ENCODE results near the gene SEMA6D. TPM values are rescaled to one million over a fixed set of nuclear protein-coding genes. Genes with fewer than 3 reads are reported as not detected.

SEMA6D gene
- total and polyA plus RNA-seq, 12 donors = 1.4 to 20.1 (median 11.9) TPM

- no peak overlapping the region for H3K4me3 ChIP-seq
- intact Hi-C loops (cut with DNase I) = no loop called here
- H3K9me3 ChIP-seq = peaks cover 0 to 9% (median 0%) of the 10 kb centered on the region in 11 donors
- no peaks in the 10 kb centered on the region for H3K36me3 ChIP-seq
- ATAC-seq (no peak), DNase-seq (no peak)
- TF ChIP-seq, protein P1, sequence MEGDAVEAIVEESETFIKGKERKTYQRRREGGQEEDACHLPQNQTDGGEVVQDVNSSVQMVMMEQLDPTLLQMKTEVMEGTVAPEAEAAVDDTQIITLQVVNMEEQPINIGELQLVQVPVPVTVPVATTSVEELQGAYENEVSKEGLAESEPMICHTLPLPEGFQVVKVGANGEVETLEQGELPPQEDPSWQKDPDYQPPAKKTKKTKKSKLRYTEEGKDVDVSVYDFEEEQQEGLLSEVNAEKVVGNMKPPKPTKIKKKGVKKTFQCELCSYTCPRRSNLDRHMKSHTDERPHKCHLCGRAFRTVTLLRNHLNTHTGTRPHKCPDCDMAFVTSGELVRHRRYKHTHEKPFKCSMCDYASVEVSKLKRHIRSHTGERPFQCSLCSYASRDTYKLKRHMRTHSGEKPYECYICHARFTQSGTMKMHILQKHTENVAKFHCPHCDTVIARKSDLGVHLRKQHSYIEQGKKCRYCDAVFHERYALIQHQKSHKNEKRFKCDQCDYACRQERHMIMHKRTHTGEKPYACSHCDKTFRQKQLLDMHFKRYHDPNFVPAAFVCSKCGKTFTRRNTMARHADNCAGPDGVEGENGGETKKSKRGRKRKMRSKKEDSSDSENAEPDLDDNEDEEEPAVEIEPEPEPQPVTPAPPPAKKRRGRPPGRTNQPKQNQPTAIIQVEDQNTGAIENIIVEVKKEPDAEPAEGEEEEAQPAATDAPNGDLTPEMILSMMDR (IDR thresholded peaks at IDR 0.05) = no peak
- 87 to 90% methylated on average over 2 of the region's 2 CpGs for WGBS, 2 donors
- no peaks in the 10 kb centered on the region for H3K4me1 ChIP-seq
- no peak overlapping the region for H3K27ac ChIP-seq
- H3K27me3 ChIP-seq = no peaks in the 10 kb centered on the region
These were observed 21.0 kb upstream of the SEMA6D start for GRCh38 chr15:47696351-47696750.

DNA sequence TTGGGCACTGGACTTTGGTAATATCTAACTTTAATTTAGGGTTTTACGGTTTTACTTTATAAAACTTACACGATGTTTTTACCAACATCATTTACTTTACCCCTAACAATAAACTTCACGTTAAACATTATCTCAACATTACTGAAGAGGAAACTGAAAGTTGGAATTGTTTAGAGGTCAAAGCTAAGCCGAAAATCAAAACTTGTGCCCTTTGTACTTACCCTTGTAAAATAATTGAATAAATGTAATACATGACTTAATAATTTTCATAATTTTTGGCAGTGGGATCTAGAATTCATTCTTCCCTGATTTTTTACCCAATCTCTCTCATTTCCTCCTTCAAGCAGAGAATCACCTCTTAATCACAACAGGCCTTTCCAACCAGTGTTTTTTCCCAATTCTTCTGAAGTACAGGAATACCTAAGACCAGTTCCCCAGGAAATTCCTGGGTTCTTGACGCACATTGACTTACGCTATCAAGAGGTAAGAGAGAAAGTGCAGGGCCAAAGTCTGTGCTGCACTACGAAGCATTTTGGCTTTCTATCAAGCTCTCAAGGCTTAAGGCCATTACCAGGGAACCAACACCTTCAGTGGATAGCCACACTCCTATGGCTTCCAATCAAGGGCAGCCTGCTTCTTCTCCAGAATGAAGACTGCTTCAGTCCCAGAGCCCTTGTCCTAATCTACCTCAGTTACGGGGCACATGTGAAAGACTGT lies 11.9 kb upstream of the SEMA6D start:
- intact Hi-C loops (cut with DNase I) = loop anchor here in 1 of 10 donors (10.0 kb wide), 1 partner anchor 231 kb away; no protein-coding TSS in a partner anchor
- TF ChIP-seq, protein P1 (IDR thresholded peaks at IDR 0.05) = no peak
- H3K9me3 ChIP-seq = no peaks in the 10 kb centered on the region
- no peak overlapping the region for H3K27ac ChIP-seq
- no peaks in the 10 kb centered on the region for H3K27me3 ChIP-seq
- H3K36me3 ChIP-seq = no peaks in the 10 kb centered on the region
- no peaks in the 10 kb centered on the region for H3K4me1 ChIP-seq
- 91 to 96% methylated on average over 8 of the region's 8 CpGs for whole genome bisulfite sequencing, 2 donors
- DNase-seq (no peak), ATAC-seq (no peak)
- no peak overlapping the region for H3K4me3 ChIP-seq

- intact Hi-C loops (cut with DNase I) = loop anchor here in 1 of 10 donors (10.0 kb wide), 1 partner anchor 233 kb away; no protein-coding TSS in a partner anchor
- DNase-seq = no peak
- no peaks in the 10 kb centered on the region for H3K9me3 ChIP-seq
- no peak for ATAC-seq
- 95 to 96% methylated on average over 5 of the region's 5 CpGs for WGBS, 2 donors
- H3K27me3 ChIP-seq = no peaks in the 10 kb centered on the region
- H3K4me3 ChIP-seq = no peak overlapping the region
- no peak overlapping the region for H3K27ac ChIP-seq
- H3K36me3 ChIP-seq = no peaks in the 10 kb centered on the region
- TF ChIP-seq, protein P1 (IDR thresholded peaks at IDR 0.05) = no peak
- no peaks in the 10 kb centered on the region for H3K4me1 ChIP-seq
These were observed 9.9 kb upstream of the SEMA6D start for GRCh38 chr15:47707391-47707790.

DNA sequence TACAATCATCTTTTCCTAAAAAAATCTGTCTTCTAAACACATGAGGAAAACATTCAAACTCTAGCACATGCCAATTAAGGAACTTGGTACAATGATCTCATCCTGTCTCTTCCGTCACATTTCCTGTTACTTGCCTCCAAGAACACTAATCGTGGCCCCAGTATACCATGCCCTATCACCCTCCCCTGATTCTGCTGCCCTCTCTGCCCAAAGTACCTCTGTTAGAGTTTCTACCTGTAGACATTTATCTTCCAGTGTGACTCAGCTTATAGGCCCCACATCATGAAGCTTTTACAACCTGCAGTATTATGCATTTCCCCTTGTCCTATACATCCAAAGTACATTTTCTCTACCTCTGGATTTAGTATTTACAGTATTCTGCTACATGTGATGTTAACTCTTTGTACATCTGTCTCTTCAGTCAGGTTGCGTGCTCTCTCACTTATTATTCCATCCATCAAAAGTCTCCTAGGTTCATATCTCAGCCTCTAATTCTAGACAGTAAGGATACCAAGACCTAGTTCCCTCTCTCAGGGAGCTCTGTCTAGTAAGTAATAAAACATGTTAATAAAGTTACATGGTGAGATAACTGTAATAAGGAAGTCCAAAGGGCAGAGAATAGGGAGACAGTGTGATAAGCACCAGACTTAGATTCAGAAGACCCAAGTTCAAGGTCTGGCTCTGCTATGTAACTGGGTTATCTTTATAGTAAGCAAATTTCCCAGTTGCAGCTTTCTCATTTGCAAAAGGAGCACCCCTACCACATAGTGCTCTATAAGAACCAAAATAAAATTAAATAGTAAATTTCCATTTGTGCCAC lies 8.9 kb upstream of the SEMA6D start:
- Histone ChIP-seq H3K27ac (no peak overlapping the region), H3K27me3 (peaks cover 0 to 4% (median 0%) of the 10 kb centered on the region in 7 donors), H3K4me3 (no peak overlapping the region), H3K9me3 (no peaks in the 10 kb centered on the region), H3K36me3 (no peaks in the 10 kb centered on the region), H3K4me1 (no peaks in the 10 kb centered on the region)
- intact Hi-C loops (cut with DNase I) = loop anchor here in 1 of 10 donors (10.0 kb wide), 1 partner anchor 234 kb away; no protein-coding TSS in a partner anchor
- DNase-seq = no peak
- WGBS, 2 donors = 63 to 73% methylated on average over 3 of the region's 3 CpGs
- peak in 4 of 8 donors; percentile 31 to 42 (median 40) for ATAC-seq
- TF ChIP-seq, protein P1 (IDR thresholded peaks at IDR 0.05) = no peak
